Activated CD8-positive, alpha-beta T cell treated with anti-CD3 and anti-CD28 coated beads, Interleukin-2, amount 10 ng/mL, durations not matched to agents 7 days and 5 days (primary cell): Measurements from ENCODE around the gene CSN1S1. TPM values are rescaled to one million over a fixed set of nuclear protein-coding genes. Genes with fewer than 3 reads are reported as not detected.

Source experiments
- total RNA-seq, 2 experiments: library from RNA; stranded (reverse); gene quantifications; one replicate each; pipeline ENCODE4 v1.2.3, GENCODE V29; 2021

Gene CSN1S1
- total RNA-seq, 2 experiments from 2014 or later, result not detected

Other genes with a start within 250 kb of the CSN1S1 start
- 1 to 10 TPM; 1.1 to 1.7 TPM for gene SULT1B1, start 170.4 kb upstream of the CSN1S1 start, total RNA-seq
- gene SULT1E1, start 70.9 kb upstream of the CSN1S1 start, total RNA-seq, result not detected
- not detected for gene CSN2, start 34.7 kb downstream of the CSN1S1 start, total RNA-seq
- gene STATH, start 64.9 kb downstream of the CSN1S1 start, total RNA-seq, result not detected
- gene HTN3, start 97.4 kb downstream of the CSN1S1 start, total RNA-seq, result not detected
- not detected for gene HTN1, start 119.4 kb downstream of the CSN1S1 start, total RNA-seq
- gene PRR27, start 223.2 kb downstream of the CSN1S1 start, total RNA-seq, result not detected